Activated T-cell treated with anti-CD3 and anti-CD28 coated beads for 24 hours (primary cell): ENCODE measurements around the gene TP53I3.
A peak's percentile ranks its signal among the peaks of the same experiment; 100 is the strongest.
"Not testable (repeated sequence)": the region's sequence is repeated elsewhere in the genome, so short reads cannot be mapped to it uniquely, and the experiment has no call there.

Experiments used
- DNase-seq: peaks from one replicate; pipeline ENCODE4 v3.0.0-alpha.2; 2020; ENCODE audit warnings: low read depth

The TP53I3 gene

DNA sequence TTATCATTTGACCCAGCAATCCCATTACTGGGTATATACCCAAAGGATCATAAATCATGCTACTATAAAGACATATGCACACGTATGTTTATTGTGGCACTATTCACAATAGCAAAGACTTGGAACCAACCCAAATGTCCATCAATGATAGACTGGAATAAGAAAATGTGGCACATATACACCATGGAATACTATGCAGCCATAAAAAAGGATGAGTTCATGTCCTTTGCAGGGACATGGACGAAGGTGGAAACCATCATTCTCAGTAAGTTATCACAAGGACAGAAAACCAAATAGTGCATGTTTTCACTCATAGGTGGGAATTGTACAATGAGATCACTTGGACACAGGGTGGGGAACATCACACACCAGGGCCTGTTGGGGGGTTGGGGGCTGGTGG, 16.1 kb upstream of the TP53I3 start:
- not testable (repeated sequence) for DNase-seq

DNA sequence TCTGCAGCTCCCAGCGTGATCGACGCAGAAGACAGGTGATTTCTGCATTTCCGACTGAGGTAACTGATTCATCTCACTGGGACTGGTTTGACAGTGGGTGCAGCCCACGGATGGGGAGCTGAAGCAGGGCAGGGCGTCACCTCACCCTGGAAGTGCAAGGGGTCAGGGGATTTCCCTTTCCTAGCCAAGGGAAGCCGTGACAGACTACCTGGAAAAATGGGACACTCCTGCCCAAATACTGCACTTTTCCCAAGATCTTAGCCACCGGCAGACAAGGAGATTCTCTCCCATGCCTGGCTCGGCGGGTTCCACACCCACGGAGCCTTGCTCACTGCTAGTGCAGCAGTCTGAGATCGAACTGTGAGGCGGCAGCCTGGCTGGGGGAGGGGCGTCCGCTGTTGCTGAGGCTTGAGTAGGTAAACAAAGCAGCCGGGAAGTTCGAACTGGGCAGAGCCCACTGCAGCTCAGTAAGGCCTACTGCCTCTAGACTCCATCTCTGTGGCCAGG, 10.6 kb upstream of the TP53I3 start:
- DNase-seq, result not testable (repeated sequence)

DNA sequence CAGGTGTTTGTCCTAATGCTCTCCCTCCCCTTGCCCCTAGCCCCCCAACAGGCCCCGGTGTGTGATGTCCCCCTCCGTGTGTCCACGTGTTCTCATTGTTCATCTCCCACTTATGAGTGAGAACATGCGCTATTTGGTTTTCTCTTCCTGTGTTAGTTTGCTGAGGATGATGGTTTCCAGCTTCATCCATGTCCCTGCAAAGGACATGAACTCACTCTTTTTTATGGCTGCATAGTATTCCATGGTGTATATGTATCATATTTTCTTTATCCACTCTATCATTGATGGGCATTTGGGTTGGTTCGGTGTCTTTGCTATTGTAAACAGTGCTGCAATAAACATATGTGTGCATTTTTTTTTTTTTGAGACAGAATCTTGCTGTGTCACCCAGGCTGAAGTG, 8.6 kb upstream of the TP53I3 start:
- DNase-seq, result not testable (repeated sequence)

DNA sequence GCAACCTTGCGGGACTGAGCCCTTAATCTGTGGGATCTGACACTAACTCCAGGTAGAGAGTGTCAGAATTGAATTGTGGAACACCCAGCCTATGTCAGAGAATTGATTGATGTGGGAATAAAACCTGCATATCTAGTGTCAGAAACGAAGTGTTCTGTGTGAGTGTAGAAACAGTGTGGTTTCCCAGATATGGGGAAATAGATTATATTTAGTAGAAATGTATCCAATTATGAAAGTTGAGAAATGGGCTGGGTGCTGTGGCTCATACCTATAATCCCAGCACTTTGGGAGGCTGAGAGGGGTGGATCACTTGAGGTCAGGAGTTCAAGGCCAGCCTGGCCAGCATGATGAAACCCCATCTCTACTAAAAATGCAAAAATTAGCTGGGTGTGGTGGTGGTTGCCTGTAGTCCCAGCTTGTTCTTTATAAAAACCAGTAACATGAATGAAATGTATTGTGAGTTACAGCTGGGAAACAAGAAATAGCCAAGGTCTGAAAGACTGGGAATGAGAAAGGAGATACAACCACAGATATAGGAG, 4.3 kb upstream of the TP53I3 start:
- no peak for DNase-seq

DNA sequence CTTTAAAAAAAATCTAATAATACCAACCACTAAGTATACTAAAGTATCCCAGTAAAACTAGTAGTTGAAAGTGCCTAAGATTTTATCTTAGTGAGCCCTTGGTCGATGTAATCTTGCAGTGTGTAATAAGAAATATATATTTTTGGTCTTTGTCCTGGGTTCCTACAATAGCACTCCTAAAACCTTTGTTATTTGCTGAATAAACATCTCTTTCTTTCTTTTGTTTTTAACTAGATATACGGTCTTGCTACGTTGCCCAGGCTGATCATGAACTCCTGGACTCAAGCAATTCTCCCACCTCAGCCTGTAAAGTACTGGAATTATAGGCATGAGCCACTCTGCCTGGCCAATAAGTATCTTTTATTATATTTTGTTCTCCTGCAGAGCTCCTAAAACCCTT, 2.4 kb upstream of the TP53I3 start:
- DNase-seq, result no peak

DNA sequence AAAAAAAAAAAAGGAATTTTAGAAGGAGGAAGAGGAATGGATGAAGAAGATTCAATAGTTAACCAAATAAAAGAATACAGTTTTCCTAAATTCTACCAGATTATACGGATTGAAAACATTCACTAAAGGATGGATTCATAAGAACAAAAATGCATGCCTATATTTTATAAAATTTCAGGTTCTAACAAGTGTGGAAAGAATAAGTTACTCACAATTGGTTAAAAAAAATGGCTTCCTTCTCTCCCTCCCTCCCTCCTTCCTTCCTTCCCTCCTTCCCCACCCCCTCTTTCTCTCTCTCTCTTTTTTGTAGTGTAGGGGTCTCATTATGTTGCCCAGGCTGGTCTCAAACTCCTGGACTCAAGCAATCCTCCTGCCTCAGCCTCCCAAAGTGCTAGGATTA, 1.6 kb upstream of the TP53I3 start:
- no peak for DNase-seq

DNA sequence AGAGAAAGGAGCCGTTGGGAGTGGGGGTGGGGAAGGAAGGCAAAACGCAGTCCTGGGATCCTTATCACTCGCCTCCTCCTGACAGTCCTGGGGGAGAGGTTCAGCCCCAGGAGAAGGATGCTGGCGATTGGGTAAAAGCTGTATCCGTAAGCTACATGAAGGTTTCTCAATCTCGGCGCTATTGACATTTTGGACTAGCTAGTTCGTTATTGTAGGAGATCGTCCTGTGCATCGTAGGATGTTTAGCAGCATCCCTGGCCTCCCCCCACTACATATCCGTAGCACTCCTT, 511 bp upstream of the TP53I3 start:
- no peak for DNase-seq

DNA sequence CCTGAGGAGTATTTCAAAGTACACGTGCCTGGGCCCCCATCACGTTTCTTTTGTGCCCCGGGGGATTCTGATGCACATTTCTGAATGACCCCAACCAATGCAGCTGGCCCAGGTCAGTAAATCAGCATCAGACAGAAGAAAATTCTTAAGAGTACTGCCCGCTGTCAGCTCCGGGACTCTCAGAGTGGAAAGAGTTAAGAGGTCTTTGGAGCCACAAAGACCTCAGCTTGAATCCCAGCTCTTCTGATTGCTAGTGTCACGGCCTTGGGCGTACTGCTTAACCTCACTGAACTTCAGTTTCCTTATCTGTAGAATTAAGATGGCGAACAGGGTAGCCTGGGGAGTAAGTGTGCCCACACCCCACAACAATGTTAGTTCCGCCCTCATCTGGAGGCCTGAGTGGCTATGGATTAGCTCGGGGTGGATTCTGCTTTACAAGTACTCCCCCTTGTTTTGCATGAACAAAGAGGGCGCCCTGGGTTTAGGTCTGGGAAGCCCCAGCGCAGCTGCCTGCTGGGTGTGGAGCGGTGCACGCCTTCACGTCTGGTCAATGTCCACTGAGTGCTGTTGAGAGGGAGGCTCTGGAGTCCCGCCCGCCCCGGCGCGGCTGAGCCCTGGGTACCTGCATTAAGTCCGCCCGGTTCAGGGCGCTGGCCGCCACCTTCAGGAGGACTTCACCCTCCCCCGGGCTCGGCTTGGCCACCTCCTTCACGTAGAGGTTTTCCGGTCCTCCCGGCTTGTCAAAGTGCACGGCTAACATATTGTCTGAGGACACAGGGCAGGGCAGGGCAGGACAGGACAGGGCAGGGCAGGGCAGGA, 858 bp downstream of the TP53I3 start:
- peak; percentile 6 for DNase-seq

DNA sequence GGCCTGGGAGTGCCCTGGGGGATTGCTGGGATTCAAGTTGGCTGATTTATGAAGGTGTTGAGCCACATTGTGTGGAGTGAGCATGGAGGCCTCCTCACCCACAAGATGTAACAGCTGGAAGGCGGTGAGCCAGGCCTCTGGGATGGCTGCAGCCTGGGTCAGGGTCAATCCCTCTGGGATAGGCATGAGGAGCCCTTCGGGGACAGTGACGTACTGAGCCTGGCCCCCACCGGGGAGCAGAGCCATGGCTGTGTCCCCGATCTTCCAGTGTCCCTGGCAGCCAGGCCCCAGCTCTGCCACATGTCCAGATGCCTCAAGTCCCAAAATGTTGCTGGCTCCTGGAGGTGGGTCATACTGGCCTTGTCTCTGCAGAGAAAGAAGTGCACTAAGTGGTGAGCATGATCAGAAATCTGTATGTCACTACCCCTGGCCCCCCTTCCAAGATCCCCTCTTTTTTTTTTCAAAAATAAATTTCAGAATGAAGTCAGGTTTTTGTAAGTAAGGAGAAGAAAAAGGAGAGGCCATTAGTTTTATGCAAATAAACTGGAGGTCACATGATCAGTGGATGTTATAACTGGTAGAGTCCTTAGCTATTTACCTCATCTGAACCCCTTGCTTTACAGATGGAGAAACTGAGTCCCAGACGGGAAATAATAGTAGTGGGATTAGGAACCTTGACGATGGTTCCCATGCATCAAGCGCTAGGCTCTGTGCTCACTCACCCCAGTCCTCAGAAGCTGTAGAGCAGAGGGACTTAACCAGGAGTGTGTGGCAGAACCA, 1.7 kb downstream of the TP53I3 start:
- no peak for DNase-seq

DNA sequence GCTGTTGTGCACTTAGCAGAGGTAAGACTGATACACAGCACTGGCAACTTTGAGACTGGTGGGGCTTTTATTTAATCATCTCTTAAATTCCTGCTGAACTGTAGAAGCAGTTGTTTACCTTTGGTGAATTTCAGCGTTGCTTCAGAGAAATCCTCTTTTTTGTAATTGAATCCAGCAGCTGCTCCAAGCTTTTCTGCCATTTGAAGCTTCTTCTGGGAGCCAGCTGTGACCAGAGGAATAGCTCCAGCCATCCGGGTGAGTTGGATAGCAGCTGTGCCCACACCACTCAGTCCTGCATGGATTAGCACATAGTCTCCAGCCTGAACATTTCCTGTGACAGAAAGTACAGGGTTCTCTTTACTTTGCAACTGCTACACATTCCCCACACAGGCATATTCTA, 3.9 kb downstream of the TP53I3 start:
- no peak for DNase-seq

DNA sequence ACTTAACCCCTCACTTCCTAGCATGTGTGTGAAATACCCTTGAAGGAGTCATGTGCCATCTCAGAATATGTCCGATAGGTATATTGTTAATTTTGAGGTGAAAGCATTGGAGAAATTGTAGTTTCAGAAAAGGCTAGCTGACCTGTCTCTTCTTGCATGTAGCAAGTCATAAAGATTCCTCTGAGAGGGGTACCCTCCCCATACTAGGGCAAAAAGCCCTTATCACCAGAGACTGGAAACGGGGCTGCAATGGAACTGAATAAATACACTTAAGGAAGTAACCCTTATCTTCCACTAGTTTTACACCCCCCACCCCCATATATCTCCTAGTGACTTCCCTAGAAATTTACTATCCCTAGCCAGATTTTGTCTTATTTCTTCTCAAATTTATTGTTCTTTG, 6.8 kb downstream of the TP53I3 start:
- DNase-seq, result no peak

DNA sequence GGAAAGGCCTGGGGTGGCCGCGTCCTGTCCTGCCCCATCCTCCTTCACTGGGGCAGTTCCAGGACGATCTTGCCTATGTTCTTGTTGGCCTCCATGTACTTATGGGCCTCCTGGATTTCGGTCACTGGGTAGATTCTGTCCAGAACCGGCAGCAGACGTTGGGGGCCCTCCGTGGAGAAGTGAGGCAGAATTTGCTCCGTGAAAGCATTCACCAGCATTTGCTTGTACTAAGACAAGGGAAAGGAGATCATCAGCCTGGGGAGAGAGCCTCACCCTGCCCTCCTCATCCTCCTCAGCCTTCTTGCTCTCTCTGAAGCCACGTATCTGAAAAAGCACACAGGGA, 7.1 kb downstream of the TP53I3 start:
- DNase-seq, result no peak

DNA sequence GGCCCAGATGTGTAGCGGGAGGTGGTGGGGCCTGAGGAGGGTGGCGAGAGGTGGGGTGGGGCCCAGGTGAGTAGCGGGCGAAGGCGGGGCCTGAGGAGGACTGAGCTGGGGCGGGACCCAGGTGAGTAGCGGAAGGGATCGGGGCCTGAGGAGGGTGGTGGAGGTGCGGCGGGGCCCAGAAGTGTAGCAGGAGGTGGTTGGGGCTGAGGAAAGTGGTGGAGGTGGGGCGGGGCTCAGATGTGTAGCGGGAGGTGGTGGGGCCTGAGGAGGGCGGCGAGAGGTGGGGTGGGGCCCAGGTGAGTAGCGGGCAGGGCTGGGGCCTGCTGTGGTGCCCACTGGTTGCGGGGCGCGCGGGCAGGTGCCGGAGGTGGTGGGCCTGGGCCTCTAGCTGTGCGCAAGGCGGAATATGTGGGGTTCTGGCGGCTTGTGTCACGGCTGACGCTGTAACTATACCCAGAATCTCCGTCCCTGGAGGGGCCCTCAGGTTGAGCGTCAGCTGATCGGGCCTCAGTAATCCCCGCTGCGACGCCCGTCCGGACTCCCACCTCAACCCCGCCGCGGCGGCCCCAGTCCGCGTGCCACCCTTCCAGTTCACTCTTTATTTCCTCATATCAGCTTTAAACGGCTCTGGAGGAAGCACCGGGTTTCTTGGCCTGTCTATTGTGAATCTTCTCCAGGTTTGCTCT, 7.6 kb downstream of the TP53I3 start:
- no peak for DNase-seq

DNA sequence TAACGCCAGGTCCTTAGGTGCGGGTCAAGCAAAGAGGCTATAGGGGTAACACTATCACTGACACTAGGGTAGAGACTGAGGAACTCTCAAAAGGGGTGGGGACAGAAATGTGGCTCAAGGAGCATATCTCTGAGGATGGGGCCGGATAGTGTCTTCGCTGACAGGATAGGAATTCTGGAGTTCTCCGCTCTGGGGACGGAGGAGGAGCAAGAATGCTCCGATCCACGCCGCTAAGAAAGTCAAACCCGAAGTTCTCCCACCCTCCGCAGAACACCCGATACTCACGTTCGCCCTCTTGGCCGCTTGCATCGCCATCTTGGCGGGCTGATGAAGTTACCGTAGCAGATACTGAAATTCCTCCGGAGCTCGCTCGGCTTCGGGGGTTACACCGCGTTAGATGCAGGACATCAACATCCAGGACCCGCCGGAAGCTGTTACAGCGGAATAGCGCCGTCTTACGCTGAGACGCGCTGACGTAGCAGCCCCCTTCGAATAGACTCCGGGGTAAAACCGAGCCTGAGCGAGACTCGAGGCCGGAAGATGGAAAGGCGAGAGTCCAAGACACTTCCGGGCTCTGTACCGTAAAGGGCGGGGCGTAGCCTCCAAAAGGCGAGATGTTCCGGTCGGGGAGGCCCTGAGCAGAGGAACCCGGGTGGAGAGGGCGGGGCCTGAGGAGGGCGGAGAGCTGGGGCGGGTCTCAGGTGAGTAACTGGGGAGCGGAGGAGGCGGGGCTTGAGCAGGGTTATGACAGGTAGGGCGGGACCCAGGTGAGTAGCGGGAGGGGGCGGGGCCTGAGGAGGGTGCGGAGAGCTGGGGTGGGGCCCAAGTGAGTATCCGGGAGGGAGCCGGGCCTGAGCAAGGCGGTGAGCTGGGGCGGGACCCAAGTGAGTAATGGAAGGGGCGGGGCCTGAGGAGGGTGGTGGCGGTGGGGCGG, 8.5 kb downstream of the TP53I3 start, which contains the start of gene SF3B6:
SF3B6 (minus strand) TSS at position 412 of the 934 bp plus-strand sequence; CDS start at position 315, 97 bp downstream.
- peak; percentile 98 for DNase-seq

DNA sequence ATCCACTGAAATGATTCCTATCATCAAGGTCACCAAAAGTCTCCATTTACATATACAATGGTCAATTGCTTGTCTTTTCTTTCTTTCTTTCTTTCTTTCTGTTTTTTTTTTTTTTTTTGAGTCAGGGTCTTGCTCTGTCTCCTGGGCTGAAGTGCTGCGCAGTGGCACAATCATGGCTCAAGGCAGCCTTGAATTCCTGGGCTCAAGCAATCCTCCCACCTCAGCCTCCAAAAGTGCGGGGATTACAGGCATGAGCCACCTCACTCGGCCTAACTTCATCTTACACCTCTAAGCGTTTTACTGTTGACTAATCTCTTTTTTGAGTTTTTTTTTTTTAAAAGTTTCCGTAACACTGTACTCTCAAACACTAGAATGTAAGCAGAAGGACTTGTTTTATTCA, 9.4 kb downstream of the TP53I3 start:
- no peak for DNase-seq

DNA sequence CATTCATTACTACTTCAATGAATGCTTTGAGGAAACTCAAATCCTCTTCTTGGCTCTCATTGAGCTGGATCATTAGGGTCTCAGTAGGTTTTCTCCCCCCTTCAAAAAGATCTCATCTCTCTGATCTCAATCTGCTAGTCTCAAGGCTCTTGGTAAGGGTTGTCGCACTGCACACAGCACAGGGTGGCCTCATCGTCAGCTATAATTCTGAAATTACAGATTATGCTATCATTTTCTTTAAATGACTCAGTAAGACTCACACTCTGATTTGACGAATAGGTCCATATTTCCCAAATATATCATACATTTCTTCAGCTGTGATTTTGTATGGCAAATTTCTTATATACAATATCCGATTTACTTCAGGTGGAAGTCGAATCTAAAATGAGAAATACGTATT, 10.8 kb downstream of the TP53I3 start:
- no peak for DNase-seq

DNA sequence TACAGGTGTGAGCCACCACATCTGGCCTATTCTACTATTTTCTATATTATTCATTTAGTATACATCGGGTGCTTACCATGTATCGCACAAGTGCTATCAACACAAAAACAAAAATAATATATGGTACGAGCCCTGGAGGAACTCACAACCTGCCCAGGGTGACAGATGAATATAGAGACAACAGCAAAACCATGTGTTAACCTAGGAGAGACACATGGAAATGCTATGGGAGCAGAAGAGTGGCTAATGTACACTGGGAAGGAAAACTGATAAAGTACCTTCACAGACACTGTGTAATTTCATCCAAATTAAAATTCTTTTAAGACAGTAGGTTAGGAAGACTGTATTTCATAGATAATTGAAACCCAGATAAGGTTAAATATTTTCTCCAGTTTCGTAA, 12.4 kb downstream of the TP53I3 start:
- no peak for DNase-seq

DNA sequence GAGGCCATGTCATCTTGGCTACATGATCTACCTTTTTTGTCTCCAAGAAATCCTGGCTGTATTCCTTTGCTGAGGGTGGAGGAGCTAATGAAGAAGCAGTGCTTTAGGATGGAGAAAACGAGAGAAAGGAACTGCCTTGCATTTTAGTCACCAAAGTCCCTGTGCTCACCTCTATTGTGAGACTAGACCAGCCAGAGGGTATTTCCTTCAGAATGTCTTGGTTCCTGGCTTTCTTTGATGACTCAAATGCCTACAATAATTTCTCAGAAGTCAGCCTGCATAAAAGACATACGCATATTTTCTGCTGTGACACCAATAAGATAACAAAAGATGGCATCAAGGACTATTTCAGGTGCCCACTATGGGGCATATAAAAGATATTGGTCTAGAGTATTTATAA, 19.3 kb downstream of the TP53I3 start:
- no peak for DNase-seq

DNA sequence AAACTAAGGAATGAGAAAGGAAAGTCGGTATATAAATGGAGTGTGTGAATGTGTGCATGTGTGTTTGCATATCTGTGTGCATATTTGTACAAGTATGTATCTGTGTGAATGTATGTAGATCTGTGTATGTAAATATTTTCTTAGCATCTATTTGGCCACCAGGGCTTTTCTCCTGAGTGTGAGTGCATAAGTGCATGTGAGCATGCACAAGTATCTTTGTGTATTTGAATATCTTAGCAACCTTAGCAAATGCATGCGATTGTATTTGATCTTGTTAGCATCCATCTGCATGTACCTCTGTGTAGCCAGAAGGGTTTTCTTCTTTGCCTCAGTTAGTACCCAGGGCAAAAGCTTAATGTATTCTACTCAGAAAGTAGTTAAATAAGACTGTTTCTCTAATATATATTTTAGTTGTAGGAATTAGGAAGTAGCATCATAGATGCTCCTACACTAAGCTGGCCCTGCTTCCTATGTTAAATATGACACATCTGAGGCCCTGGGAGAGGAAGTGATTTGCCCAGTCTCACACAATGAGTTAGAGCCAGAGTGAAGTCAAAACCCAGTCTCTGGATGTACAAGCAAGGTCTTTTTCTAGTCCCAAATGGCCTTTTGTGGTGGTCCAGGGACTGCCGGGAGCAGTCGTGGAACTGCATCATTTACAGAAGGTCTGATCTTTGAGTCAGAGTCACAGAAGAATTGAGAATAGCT, 25.9 kb downstream of the TP53I3 start:
- DNase-seq, result no peak

DNA sequence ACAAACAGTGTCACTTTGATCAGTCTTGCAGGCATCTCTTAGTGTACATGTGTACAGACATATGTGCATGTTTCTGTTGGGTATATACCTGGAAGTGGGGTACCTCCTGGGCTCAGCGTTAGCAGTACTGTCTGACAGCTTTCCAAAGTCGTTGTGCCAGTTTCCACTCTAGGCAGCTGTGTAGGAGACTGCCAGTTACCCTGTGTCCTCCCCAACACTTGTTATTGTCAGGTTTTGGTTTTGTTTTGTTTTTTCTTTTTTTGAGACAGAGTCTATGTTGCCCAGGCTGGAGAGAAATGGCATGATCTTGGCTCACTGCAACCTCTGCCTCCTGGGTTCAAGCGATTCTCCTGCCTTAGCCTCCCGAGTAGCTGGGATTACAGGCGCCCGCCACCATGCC, 28.9 kb downstream of the TP53I3 start:
- DNase-seq, result no peak
